HG02610 (cell line): ENCODE results near the gene HOXA6.

Experiments used
- ATAC-seq: cut with Tn5 transposase; IDR thresholded peaks from one replicate; pipeline ENCODE4 v1.9.1; 2021; ENCODE audit warnings: mild to moderate bottlenecking, moderate library complexity; ENCODE audit not compliant: unreplicated experiment

The HOXA6 gene

DNA sequence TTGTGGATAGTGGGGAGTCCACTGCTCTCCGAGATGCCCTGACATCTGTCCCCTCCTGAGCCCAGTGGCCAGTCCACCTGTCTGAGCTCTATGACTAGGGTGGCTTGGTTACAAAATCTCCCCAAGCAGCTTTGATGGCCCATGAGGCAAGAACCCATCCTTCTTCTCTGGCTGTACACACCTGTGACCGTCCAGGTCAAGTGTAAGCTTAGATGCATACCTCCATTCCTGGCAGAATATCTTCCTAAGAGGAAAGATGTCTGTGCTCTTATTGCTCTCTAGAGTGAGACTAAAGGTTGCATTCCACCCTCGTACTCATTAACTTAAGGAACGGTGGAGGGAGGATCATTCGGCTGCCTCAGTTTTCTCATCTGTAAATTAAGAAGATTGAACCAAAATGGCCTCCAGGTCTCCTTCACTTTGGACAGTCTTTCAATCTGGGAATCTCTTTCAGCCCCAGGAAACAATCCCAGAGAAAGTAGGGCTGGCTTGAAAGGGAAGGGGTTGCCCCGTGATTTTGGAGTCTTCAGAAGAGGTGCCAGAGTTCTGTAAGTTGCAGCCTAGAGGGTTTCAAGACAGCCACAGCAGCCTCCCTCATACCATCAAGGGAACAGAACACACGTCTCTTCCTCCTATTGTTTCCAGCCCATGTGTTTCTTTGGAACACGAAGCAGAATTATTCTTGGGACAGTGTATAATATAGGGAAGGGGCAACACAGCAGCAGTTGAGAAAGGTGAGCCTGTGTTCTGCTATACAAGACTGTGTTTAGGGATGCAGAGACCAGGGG is 22.5 kb downstream of the HOXA6 start:
- ATAC-seq, result no peak

- ATAC-seq, result no peak
Observed at GRCh38 chr7:27124096-27124901, 23.3 kb downstream of the HOXA6 start.

DNA sequence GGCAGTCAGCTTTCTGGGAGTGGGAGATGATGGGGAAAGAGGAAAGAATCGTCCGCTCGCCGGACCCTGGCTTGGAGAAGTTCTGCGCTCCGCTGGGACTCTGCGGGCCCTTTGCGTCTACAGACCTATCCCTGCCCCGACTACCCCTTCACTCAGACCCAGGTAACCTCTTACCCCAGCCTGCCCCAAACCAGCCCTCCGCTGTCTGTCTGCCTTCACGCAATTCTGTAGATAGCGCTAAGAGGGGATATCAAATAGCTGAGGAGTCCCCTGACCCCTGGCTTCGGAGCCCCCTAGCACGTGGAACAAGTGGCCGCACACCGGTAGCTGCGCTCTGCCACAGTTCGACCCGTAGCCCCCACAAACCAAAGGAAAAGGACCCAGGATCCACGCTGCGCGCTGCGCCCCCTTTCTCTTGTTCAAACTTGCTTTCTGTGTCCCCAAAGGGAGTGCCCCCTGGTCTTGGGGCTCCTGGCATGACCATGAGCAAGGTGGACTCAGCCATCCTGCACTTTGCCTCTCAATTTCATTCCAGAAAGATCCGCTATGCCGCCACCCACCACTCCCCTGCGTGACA is 24.0 kb downstream of the HOXA6 start:
- ATAC-seq, result no peak

GRCh38 chr7:27123007-27123476 is 24.5 kb downstream of the HOXA6 start:
- ATAC-seq, result no peak

GRCh38 chr7:27122077-27122910 is 25.3 kb downstream of the HOXA6 start:
- ATAC-seq, result no peak

DNA sequence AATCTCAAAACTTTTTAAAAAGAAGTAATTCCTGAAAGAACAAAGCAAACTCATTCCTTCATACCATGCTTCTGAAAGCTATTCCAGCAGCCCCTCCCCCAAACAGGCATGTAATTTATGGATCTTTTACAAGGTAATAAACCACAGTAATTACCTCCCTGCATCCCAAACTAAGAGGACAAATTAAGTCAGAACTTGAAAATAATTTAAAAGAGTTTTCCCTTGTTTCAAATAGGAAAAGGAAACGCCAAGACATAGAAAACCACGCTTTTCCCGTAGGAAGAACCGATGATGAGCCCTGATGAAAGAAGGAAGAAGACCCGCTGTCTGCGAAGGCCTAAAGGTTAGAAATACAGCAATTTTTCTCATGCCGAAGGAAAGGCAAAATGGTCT is 25.9 kb downstream of the HOXA6 start:
- no peak for ATAC-seq

DNA sequence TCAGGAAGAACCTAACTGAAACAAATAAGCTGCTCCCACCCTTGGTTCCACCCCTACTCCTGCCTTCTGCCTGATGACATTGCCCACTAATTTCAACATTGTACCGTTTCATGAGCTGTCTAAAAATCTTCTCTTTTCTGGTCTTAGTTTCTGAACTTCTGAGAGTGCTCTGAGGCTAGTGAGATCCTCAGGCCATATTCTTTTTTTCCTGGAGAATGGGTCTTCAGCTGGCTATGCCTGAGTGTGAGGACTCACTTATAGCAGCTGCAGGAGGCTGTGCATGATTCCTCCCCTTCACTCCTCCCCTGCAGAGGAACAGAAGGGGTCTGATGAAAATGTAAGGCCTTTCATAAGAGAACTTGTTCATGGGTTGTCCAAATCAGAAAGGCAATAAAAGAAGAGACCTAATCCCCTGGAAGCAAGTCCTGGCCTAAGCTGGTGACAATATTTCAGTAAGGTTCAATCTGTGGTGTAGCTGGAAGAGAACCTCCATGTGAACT is 28.1 kb downstream of the HOXA6 start:
- no peak for ATAC-seq

- ATAC-seq, result no peak
Observed at GRCh38 chr7:27118580-27118979, 29.0 kb downstream of the HOXA6 start.

DNA sequence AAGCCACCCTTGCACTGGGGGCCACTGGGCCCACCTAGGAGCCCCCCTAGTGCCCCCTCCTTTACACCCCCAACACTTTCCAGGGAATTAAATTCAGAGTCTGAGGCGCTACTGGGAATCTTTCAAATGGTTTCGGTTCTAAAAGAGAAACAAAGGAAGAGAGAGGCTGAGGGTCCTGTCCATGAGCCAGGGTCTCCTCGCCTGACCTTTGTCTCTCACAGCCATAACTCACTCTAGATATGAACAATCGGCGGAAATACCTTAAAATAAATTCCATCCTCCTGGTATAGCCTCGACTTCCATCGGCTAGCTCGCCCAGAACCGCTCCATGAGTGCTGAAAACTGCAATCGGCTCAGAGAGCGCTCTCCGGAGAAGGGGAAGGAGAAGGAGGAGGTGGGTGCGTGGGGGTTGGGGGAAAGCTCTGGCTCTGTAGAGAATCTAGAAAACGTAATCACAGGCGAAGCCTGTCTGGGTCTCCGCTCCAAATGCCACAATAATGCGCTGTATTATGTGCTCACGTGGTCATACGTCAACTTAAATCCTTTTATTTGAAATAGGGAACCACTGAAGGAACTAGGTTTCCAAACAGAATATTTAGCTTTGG is 29.6 kb downstream of the HOXA6 start:
- no peak for ATAC-seq

DNA sequence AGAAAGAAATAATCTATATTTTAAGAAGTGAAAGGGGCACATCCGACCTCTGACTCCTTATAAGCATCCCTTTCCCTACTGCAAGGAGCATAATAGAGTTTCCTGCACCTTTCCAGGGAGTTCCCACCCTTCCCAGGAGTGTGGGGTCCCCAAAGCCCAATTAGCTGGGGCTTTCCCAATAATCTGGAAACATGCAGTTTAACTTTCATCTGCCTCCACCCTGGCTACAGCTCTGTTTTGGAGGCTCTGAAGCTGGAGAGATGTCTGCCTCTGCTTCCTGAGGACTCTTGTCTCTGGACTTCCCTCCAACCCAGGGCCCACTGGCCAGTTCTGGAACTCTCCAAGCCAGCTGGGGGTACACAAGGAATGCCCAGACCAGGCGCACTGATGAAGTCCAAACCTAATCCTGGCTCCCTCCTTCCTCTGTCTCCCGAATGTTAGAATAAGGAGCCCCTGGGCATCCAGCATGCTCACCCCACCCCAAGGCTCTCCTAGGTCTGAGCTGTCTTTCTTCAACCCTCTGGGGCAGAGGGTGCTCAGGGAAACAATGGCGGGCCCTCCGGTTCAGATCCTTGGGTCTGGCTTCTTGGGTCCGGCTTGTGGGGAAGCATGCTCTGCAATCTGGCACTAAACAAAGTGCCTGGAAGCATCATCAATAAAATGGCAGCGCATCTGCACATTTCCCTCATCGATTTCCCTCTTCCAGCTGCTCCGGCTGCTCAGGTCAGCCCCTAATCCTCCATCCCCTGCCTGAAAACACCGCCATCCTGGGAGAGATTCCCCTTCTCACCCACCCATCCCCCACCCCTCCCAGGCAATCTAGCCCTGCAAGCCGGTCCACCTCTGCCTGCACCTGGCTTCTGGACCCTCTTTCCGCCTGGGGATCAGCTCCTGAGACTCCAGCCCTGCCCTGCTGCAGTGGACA is 30.4 kb downstream of the HOXA6 start:
- no peak for ATAC-seq

DNA sequence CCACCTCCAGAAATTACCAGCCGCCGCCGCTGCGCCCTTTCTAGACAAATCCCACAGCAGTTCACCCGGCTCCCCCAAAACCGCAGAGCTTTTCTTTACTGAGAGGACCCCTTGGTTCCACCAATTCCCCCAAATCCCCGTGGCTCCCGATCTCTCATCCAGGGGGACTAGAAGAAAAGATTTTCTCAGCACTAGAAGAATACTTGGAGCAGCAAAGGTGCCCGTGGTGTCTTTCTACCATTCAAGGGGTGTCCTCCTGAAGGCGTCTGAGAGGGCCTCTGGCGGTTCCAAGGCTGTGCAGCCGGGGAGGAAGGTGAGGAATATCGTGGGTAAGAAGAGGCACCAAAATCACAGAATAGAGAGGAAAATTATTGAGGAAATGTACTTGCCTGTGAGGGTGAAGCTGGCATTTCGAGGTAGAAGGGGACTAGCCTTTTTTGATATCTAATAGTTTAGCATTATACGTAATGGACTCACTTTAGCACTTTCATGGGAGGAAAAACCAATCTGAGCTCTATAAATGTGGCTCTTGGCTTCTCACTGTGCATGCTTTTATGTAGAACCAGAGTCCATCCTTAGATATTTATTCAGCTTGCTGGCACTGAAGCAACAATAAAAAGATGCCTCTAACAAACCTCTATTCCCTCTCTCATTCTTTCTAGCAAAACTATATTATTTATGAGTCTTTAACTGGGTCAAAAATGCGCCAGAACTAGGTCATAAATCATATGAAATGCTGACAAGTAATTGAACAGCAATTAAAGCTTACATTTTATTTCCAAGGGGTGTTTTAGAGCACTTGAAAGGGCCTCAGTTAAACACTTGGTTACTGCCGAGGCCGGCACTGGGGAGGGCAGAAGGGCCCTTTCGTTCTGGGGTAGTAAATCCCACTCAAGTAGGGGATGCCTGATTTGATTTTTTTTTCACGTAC is 31.3 kb downstream of the HOXA6 start:
- ATAC-seq, result no peak

DNA sequence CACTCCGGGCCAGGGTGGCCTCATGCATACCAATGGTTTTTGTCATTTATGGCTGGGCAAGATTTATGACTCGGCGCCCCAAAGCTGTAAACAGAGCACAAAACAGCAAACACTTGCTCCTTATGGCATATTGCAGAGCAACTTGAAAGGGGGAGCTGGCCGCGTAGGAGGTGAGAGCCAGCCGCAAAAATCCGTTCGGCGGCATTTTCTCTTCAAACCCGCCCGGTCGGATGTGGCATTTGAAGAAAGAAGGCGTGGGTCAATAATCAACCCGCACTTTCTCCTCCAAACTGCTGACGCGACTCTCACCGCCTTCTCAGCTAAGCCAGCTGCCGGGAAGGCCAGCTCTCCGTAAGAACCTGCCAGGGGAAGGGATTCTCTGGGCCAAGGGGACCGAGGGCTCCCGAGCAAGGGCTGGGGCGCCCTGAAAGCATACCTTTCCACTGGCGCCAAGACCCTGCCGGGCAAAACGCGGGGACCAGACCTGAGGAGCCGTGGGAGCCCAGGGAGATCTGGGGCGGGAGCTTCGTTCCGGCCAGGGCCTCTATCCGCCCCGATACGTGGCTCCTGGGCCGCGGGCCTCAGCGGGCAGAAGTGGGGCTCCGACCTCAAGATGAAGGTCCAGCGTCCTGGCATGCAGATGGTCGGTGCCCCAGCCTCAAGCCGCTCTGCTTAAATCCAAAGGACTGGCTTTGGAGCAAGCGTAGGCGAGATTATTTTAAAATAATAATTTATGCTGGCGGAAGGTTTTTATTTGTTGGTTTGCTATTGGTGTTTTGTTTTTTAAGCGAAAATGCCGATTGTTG is 32.1 kb downstream of the HOXA6 start:
- ATAC-seq, result no peak

- no peak for ATAC-seq
Observed at GRCh38 chr7:27114881-27115220, 32.7 kb downstream of the HOXA6 start.

DNA sequence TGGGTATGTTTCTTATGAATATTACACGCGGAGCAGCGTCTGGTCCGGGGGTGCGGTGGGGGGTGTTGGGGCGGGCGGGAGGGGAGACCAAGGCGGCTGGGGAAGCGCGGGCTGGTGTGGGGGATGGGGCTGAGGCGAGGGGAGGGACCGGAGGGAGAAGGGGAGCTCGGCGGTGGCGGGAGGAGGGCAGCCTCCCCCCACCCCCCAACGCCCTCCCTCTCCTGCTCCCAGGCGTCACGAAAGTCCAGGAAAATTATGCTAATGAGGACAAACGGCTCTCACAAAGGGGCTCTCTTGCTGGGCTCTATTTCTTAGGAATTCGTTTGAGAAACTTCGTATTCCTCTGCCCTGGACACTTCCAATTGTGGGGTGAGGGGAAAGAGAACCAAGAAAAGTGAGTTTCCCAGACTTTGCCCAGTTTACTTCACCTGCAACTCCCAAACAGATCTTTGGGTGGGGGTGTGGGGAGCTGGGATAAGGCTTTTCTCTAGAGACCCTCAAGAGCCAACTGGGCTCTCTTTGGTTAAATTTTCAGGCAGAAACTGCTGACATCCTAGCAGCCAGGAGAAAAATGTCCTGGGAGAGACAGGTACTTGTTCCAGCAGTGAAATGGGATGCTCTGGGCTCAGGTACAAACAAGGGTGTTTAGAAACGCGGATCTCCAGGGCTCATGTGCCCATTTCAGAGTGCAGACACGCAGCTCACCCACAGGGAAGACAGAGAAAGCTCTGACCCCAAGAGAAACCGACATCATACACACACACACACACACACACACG is 33.4 kb downstream of the HOXA6 start:
- ATAC-seq, result no peak

DNA sequence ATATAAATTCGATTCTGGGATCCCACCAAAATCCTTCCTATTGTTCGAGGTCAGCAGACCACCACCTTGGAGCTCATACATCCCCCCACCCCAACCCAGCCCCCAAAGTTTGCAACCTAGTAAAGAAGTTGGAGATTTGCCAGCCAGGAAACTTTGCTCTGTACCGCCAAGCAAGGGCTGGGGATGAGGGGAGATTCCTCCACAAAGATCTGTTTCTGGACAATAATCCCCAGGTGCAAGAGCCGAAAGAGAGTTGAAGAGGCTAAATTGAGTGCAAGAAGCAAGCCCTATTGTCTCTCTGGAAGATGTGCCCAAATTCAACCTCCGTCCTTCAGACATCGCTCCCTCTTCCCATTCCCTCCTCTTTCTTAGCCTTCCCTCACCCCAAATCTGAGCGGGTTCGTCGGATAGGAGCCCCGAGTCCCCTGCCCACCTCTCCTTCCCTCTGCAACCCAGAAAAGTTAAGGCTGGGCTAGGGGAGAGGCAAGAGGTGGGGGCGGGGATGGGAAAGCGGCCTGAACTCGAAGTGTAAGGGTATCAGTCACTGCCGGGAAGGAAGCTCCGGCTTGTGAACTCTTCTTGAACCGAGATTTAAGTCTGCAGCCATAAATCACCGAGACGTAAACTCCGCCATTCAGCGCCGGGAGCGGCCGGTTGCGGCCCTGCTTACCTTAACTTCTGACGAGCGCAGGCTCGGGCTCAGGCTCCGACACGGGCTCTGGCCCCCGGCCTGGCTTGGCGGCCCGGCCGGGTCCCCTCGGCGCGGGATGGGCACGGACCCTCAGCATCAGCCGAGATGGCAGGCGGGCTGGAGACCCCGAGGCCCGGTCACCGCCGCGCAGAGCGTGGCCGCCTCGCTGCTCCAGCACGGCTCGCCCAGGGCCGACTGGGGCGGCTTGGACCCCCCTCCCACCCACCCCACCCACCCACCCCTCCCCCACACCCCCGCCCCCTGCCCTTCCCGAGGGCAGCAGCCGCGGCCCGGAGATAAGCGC is 34.3 kb downstream of the HOXA6 start:
- ATAC-seq, result no peak
